ENCODE data around the gene RAP1A. TPM values are rescaled to one million over a fixed set of nuclear protein-coding genes. Genes with fewer than 3 reads are reported as not detected.
A peak's percentile ranks its signal among the peaks of the same experiment; 100 is the strongest.

RAP1A gene
- polyA plus RNA-seq, 1 experiment, result 78.1 TPM

GRCh38 chr1:111702504-111703050 lies 83.0 kb downstream of the RAP1A start:
- Histone ChIP-seq H3K4me3 (ENCODE audit: low read depth, low read length) (no peak overlapping the region), H3K27ac (ENCODE audit: low read depth, low read length) (no peak overlapping the region), H3K9me3 (ENCODE audit: control insufficient read depth, insufficient read depth, low read length) (no peaks in the 10 kb centered on the region), H3K27me3 (ENCODE audit: control insufficient read depth, insufficient read depth, low read length) (no peaks in the 10 kb centered on the region)
- ChIA-PET CTCF (interaction anchor here (1.2 to 9.5 kb wide), 5 partner anchors 12 to 195 kb away, joined by 4 to 63 read pairs (median 5); no protein-coding TSS in a partner anchor), POLR2A (no interaction called here)
- TF ChIP-seq CTCF (IDR thresholded peaks at IDR 0.05; ENCODE audit: low read depth, low read length), result no peak
- DNase-seq (ENCODE audit: low read depth, low spot score), result no peak

GRCh38 chr1:111704240-111704639 lies 84.7 kb downstream of the RAP1A start:
- Histone ChIP-seq H3K4me3 (ENCODE audit: low read depth, low read length) (no peak overlapping the region), H3K9me3 (ENCODE audit: control insufficient read depth, insufficient read depth, low read length) (no peaks in the 10 kb centered on the region), H3K27ac (ENCODE audit: low read depth, low read length) (no peak overlapping the region), H3K27me3 (ENCODE audit: control insufficient read depth, insufficient read depth, low read length) (no peaks in the 10 kb centered on the region)
- DNase-seq (ENCODE audit: low read depth, low spot score), result no peak
- ChIA-PET CTCF (interaction anchor here (0.6 to 9.5 kb wide), 5 partner anchors 10 to 222 kb away, joined by 3 to 63 read pairs (median 7); no protein-coding TSS in a partner anchor), POLR2A (no interaction called here)
- TF ChIP-seq CTCF (IDR thresholded peaks at IDR 0.05; ENCODE audit: low read depth, low read length), result no peak

GRCh38 chr1:111704776-111705175 lies 85.2 kb downstream of the RAP1A start:
- Histone ChIP-seq H3K27me3 (ENCODE audit: control insufficient read depth, insufficient read depth, low read length) (no peaks in the 10 kb centered on the region), H3K27ac (ENCODE audit: low read depth, low read length) (no peak overlapping the region), H3K9me3 (ENCODE audit: control insufficient read depth, insufficient read depth, low read length) (no peaks in the 10 kb centered on the region), H3K4me3 (ENCODE audit: low read depth, low read length) (no peak overlapping the region)
- TF ChIP-seq CTCF (IDR thresholded peaks at IDR 0.05; ENCODE audit: low read depth, low read length), result no peak
- no peak for DNase-seq (ENCODE audit: low read depth, low spot score)
- CTCF ChIA-PET, result interaction anchor here (0.8 to 9.5 kb wide), 4 partner anchors 10 to 196 kb away, joined by 3 to 63 read pairs (median 8); no protein-coding TSS in a partner anchor
- POLR2A ChIA-PET, result no interaction called here

GRCh38 chr1:111705841-111706240 lies 86.3 kb downstream of the RAP1A start:
- DNase-seq (ENCODE audit: low read depth, low spot score), result peak; percentile 15
- no peak for TF ChIP-seq CTCF (IDR thresholded peaks at IDR 0.05; ENCODE audit: low read depth, low read length)
- ChIA-PET POLR2A (no interaction called here), CTCF (interaction anchor here (1.7 to 9.5 kb wide), 4 partner anchors 9 to 198 kb away, joined by 7 to 63 read pairs (median 9); no protein-coding TSS in a partner anchor)
- Histone ChIP-seq H3K27ac (ENCODE audit: low read depth, low read length) (peak overlapping the region; percentile 47), H3K27me3 (ENCODE audit: control insufficient read depth, insufficient read depth, low read length) (no peaks in the 10 kb centered on the region), H3K9me3 (ENCODE audit: control insufficient read depth, insufficient read depth, low read length) (no peaks in the 10 kb centered on the region), H3K4me3 (ENCODE audit: low read depth, low read length) (no peak overlapping the region)

GRCh38 chr1:111706921-111707320 lies 87.3 kb downstream of the RAP1A start:
- TF ChIP-seq CTCF (IDR thresholded peaks at IDR 0.05; ENCODE audit: low read depth, low read length), result no peak
- ChIA-PET POLR2A (interaction anchor here (0.7 kb wide), 1 partner anchor 225 kb away, joined by 3 read pairs; no protein-coding TSS in a partner anchor), CTCF (interaction anchor here (0.7 to 2.4 kb wide), 5 partner anchors 9 to 225 kb away, joined by 3 to 10 read pairs (median 4); no protein-coding TSS in a partner anchor)
- Histone ChIP-seq H3K4me3 (ENCODE audit: low read depth, low read length) (no peak overlapping the region), H3K27ac (ENCODE audit: low read depth, low read length) (no peak overlapping the region), H3K9me3 (ENCODE audit: control insufficient read depth, insufficient read depth, low read length) (no peaks in the 10 kb centered on the region), H3K27me3 (ENCODE audit: control insufficient read depth, insufficient read depth, low read length) (no peaks in the 10 kb centered on the region)
- DNase-seq (ENCODE audit: low read depth, low spot score), result no peak
